ENCODE measurements around the gene CTPS2. TPM values are rescaled to one million over a fixed set of nuclear protein-coding genes. Genes with fewer than 3 reads are reported as not detected.
"Not testable (repeated sequence)": the region's sequence is repeated elsewhere in the genome, so short reads cannot be mapped to it uniquely, and the experiment has no call there.

Gene CTPS2
- total RNA-seq, 2 donors from 2014 or later: 5.1 to 6.2 TPM

DNA sequence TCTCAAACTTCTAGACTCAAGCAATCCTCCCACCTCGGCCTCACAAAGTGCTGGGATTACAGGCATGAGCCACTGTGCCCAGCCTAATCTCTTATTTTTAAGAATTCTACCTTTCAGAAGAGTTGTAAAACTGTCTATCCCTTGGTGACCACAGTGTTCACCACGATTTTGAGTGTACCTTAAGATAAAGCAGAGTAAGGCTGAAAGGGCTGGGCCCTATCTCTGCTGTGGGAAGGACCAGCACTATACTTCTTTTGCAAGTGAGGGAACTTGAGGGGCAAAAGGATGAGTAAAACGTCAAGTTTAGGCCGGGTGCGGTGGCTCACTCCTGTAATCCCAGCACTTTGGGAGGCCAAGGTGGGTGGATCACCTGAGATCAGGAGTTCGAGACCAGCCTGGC lies 4.0 kb upstream of the CTPS2 start:
- intact Hi-C loops (cut with DNase I); ATAC-seq: not testable (repeated sequence)

DNA sequence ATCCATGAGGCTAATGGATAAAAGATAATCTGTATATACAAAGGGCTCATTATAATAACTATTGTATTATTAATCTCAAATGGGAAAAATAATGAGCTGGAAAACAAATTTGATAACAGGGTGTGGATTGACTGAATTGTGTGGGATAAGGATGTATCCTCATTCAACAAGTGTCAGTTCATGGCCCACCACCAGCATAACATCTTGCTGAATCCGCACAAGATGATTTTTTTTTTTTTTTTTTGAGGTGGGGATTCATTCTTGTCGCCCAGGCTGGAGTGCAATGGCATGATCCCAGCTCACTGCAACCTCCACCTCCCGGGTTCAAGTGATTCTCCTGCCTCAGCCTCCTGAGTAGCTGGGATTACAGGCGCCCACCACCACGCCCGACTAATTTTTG lies 3.2 kb upstream of the CTPS2 start:
- ATAC-seq; intact Hi-C loops (cut with DNase I); DNase-seq: not testable (repeated sequence)

More for the DNA sequence above, 4.0 kb upstream of the CTPS2 start:
- not testable (repeated sequence) for DNase-seq

GRCh38 chrX:16714504-16714903 lies 2.0 kb upstream of the CTPS2 start:
- intact Hi-C loops (cut with DNase I): no loop called here
- ATAC-seq (no peak), DNase-seq (no peak)

- DNase-seq (peak; percentile 23), ATAC-seq (peak; percentile 69 to 80)
- intact Hi-C loops (cut with DNase I): no loop called here
Observed at GRCh38 chrX:16711893-16712547, 449 bp downstream of the CTPS2 start.

GRCh38 chrX:16711219-16711811 lies 1.2 kb downstream of the CTPS2 start:
- intact Hi-C loops (cut with DNase I): no loop called here
- DNase-seq: no peak
- no peak for ATAC-seq

DNA sequence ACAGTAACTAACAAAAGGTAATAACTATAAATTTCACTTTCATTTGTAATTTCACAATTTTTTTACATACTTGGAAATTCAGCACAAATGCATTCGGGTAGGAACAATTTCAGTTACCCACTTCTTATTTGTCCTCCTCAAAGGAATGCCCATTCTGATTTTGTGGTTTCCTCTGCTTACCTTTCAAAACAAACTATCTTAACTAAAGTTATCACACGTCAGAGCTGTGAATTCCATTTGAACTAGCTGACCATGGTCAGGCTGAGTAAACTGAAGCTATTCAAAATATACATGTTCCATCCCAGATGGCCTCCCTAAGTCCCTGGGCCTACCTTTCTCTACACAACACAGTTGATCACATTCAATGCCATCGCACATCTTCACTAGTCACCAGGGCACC lies 4.5 kb downstream of the CTPS2 start:
- ATAC-seq (no peak), DNase-seq (no peak)
- intact Hi-C loops (cut with DNase I): no loop called here

DNA sequence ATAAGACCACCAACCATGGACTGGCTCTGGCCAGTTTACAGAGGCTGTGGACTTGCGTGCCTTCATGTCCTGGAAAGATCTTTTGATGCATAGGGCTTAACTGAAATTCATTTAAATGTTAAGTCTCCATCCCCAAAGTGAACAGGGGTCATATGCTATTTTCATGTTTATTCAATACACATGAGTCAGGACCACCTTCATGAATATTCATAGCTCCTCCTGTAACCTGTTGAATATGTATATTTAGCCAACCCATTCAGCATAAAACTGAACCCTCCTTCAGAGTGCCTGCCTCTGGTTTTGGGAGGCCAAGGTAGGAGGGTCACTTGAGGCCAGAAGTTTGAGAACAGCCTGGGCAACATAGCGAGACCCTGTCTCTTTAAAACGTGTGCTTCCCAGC lies 7.1 kb downstream of the CTPS2 start:
- DNase-seq: no peak
- intact Hi-C loops (cut with DNase I): no loop called here
- ATAC-seq: no peak

- ATAC-seq (no peak), DNase-seq (no peak)
Observed at GRCh38 chrX:16702700-16703599, 9.5 kb downstream of the CTPS2 start.

GRCh38 chrX:16700734-16701133 lies 11.7 kb downstream of the CTPS2 start:
- intact Hi-C loops (cut with DNase I): no loop called here
- ATAC-seq (no peak), DNase-seq (no peak)

More at GRCh38 chrX:16702700-16703599, 9.5 kb downstream of the CTPS2 start:
- intact Hi-C loops (cut with DNase I): no loop called here

GRCh38 chrX:16699389-16699788 lies 13.1 kb downstream of the CTPS2 start:
- no peak for DNase-seq
- no peak for ATAC-seq
- intact Hi-C loops (cut with DNase I): no loop called here

DNA sequence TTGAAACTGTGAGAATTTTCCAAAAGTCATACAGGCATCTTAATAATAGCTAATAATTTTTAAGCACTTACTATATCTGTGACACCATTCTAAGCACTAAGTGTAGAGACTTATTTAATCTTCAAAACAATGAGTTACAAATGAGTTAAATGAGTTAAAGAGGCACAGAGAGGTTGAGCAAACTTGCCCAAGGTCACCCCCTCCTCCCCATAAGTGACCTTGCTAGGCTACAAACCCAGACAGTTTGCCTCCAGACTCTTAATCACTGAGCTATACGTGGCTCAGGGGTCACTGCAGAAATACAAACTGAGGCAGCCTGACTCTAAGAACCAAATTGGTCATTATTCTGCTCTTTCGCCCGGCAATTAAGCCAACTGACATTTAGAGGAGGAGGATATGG lies 15.5 kb downstream of the CTPS2 start:
- DNase-seq (no peak), ATAC-seq (no peak)
- intact Hi-C loops (cut with DNase I): no loop called here

DNA sequence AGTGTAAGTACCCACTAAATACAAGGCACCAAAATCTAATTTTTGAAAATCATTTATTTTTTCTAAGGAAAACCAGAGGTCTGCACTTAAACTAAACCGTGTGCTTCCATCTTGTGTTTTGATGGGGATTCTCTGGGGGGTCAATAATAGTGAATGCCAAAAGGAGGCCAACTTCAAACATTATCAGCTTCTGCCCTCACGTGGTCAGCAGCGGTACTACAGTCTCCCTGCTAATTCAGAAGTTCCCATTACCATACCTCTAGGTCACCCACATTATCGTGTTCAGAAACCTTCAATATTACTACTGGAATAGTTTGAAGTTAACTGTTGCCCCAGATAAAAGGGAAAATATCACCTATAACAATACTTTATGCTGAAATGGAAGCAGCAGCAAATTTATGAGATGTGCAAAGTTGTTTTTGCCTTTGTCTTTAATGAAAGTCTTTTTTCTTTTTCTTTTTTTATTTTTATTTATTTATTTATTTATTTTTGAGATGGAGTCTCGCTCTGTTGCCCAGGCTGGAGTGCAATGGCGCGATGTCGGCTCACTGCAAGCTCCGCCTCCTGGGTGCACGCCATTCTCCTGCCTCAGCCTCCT lies 17.3 kb downstream of the CTPS2 start:
- intact Hi-C loops (cut with DNase I): no loop called here
- DNase-seq (peak; percentile 62), ATAC-seq (peak; percentile 34)

DNA sequence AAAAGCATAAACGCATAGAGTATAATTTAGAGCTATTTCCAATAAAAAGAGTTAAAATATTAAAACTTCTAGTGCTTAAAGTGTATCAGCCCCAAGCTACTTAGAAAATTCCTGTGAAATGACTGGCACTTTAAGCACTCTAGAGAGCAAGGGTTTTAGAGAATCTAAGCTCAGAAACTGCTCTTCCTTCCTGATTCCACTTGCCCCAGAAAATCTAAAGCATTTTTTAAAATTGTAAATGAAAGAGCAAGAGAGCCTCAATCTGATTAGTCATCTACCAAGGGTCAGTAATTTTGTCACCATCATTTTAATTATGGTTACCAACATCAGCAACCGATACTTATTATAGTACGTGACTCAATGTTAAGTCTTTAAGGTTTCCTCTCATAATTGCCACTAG lies 25.0 kb downstream of the CTPS2 start:
- ATAC-seq: no peak
- intact Hi-C loops (cut with DNase I): no loop called here
- no peak for DNase-seq

DNA sequence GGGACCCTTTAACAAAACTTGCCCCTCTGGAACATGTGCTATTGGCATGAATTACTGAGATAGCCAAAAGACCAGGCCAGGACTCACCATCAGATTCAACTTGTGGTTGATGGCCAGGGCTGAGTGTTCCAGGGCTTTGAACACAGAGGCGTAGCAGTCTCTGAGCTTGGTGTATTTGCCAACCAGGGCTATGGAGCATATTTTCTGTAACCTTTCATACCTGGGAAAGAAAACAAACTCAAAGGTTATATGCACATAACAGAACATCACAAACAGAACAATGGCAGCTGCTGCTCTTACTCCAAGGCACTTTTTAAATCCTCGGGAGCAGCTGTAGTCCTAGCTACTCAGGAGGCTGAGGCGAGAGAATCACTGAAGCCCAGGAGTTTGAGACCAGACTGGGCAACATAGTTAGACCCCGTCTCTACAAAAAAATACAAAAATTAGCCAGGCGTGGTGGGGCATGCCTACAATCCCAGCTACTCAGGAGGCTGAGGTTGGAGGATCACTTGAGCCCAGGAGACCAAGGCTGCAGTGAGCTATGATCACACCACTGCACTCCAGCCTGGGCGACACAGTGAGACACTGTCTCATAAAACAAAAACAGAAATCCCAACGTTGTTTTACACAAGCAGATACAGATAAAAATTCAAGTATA lies 29.3 kb downstream of the CTPS2 start:
- ATAC-seq: no peak
- DNase-seq: no peak
- intact Hi-C loops (cut with DNase I): no loop called here

- intact Hi-C loops (cut with DNase I): no loop called here
- ATAC-seq (no peak), DNase-seq (no peak)
Observed at GRCh38 chrX:16678689-16679088, 33.8 kb downstream of the CTPS2 start.

- peak in 1 of 2 donors; percentile 74 for ATAC-seq
- intact Hi-C loops (cut with DNase I): no loop called here
- DNase-seq: no peak
Observed at GRCh38 chrX:16671005-16671404, 41.5 kb downstream of the CTPS2 start.

GRCh38 chrX:16666541-16666940 lies 45.9 kb downstream of the CTPS2 start:
- intact Hi-C loops (cut with DNase I): loop anchor here (10.0 kb wide), 2 partner anchors 232 to 542 kb away; partner anchors contain the start of gene GRPR (in 1 of the 2)
- ATAC-seq: no peak
- no peak for DNase-seq

DNA sequence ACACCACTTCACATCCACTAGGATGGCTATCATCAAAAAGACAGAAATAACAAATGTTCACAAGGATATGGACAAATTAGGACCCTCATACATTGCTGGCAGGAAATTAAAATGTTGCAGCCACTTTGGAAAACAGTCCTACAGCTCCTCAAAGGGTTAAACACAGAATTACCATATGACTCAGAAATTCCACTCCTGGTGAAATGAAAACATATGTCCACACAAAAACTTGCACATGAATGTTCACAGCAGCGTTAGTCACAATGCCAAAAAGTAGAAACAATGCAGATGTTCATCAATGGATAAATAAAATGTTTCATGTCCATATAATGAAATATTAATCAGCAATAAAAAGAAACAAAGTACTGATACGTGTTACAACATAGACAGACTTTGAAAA lies 47.4 kb downstream of the CTPS2 start:
- ATAC-seq (no peak), DNase-seq (no peak)
- intact Hi-C loops (cut with DNase I): loop anchor here (10.0 kb wide), 2 partner anchors 230 to 540 kb away; partner anchors contain the start of gene GRPR (in 1 of the 2)

DNA sequence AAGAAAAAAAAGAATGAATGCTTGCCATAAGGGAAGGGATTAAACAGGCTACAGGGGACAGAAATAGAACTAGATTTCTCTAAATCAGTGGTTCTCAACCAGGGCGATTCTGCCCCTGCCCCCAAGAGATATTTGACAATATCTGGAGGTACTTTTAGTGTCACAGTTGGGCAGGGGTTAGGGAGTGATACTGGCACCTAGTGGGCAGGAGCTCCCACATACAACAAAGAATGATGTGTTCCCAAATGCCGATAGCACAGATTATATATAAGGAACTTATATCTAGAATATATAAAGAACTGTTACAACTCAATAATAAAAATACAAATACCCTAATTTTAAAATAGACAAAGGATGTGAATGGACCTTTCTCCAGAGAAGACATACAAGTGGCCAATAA lies 47.8 kb downstream of the CTPS2 start:
- DNase-seq (no peak), ATAC-seq (no peak)
- intact Hi-C loops (cut with DNase I): loop anchor here (10.0 kb wide), 2 partner anchors 230 to 540 kb away; partner anchors contain the start of gene GRPR (in 1 of the 2)

Measured in left cardiac atrium (tissue), 4 donors.